Keratinocyte (primary cell): ENCODE measurements around the gene KIAA1958.

Experiments
- EZH2 ChIP-seq: IDR thresholded peaks from one replicate; pipeline ENCODE4 v1.6.1; 2012; ENCODE audit warnings: inconsistent platforms, mild to moderate bottlenecking, low read length, moderate library complexity
- TF ChIP-seq, protein P1 (sequence below), 3 experiments: IDR thresholded peaks in 1 of 3; conservative IDR thresholded peaks in 1 of 3; optimal IDR thresholded peaks in 1 of 3; 2 replicates in 2 of 3; 3 replicates in 1 of 3; pipeline versions ENCODE3 to v1.5.1; 2011; ENCODE audit warnings: low read length in 3 of 3, mild to moderate bottlenecking in 3 of 3, moderate library complexity in 2 of 3, control low read depth in 1 of 3, inconsistent platforms in 1 of 3; ENCODE audit not compliant: insufficient read depth in 2 of 3; ENCODE audit errors: extremely low read depth in 1 of 3

DNA sequence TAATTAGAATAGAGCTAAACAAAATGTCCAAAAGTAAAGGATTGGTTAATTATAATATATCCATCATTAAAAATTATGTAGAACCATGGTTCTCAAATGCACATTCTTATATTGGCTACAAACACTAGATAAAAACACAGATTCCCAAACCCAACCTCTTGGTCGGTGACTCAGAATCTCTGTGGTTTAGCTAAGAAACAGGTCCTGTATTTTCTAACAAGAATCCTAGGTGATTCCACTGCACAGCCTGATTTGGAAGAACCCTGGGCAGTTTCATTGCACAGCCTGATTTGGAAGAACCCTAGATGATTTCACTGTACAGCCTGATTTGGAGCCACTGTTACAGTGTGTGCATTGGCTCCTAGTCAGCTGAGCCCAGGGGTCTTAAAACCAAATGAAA is 67.9 kb downstream of the KIAA1958 start:
- TF ChIP-seq, protein P1, sequence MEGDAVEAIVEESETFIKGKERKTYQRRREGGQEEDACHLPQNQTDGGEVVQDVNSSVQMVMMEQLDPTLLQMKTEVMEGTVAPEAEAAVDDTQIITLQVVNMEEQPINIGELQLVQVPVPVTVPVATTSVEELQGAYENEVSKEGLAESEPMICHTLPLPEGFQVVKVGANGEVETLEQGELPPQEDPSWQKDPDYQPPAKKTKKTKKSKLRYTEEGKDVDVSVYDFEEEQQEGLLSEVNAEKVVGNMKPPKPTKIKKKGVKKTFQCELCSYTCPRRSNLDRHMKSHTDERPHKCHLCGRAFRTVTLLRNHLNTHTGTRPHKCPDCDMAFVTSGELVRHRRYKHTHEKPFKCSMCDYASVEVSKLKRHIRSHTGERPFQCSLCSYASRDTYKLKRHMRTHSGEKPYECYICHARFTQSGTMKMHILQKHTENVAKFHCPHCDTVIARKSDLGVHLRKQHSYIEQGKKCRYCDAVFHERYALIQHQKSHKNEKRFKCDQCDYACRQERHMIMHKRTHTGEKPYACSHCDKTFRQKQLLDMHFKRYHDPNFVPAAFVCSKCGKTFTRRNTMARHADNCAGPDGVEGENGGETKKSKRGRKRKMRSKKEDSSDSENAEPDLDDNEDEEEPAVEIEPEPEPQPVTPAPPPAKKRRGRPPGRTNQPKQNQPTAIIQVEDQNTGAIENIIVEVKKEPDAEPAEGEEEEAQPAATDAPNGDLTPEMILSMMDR (optimal IDR thresholded peaks at IDR 0.05 in 1 of 3, IDR thresholded peaks at IDR 0.05 in 1 of 3, conservative IDR thresholded peaks at IDR 0.05 in 1 of 3; ENCODE audit: extremely low read depth in 1 of 3, insufficient read depth in 2 of 3, low read length in 3 of 3), result no peak
- TF ChIP-seq EZH2, result no peak
